GM06990 (cell line): ENCODE results near the gene EHMT2.

ENCODE experiments used
- DNase-seq: peaks from one replicate; pipeline ENCODE4 v3.0.0-alpha.2; 2011; ENCODE audit not compliant: insufficient read length; ENCODE audit errors: extremely low read depth
- H3K27me3 ChIP-seq: replicated peaks from 2 replicates; pipeline ENCODE4 v1.6.0; 2011; ENCODE audit warnings: low read length; ENCODE audit not compliant: control insufficient read depth, insufficient read depth
- H3K36me3 ChIP-seq: 2 replicates; pipeline ENCODE4 v1.5.1; 2011; ENCODE audit warnings: low read length; ENCODE audit not compliant: control insufficient read depth, insufficient read depth
- H3K4me3 ChIP-seq: replicated peaks from 2 replicates; pipeline ENCODE4 v1.5.1; 2011; ENCODE audit warnings: low read depth, mild to moderate bottlenecking, control low read depth, low read length
- CTCF ChIP-seq: IDR thresholded peaks from 2 replicates; pipeline ENCODE4 v1.5.1; 2011; ENCODE audit warnings: low read length, control low read depth, mild to moderate bottlenecking, inconsistent platforms; ENCODE audit not compliant: insufficient read depth, poor library complexity, severe bottlenecking

The EHMT2 gene

GRCh38 chr6:31905041-31905440 lies 7.5 kb upstream of the EHMT2 start:
- TF ChIP-seq CTCF: no peak
- no peak overlapping the region for H3K4me3 ChIP-seq
- no peak for DNase-seq
- no peaks in the 10 kb centered on the region for H3K36me3 ChIP-seq
- H3K27me3 ChIP-seq: no peaks in the 10 kb centered on the region

- TF ChIP-seq CTCF: no peak
- Histone ChIP-seq H3K36me3 (no peaks in the 10 kb centered on the region; the same call in 1 of the 2 replicates), H3K4me3 (no peak overlapping the region), H3K27me3 (no peaks in the 10 kb centered on the region)
- no peak for DNase-seq
Measured at GRCh38 chr6:31903957-31904356, 6.5 kb upstream of the EHMT2 start.

- DNase-seq: peak; percentile 91
- TF ChIP-seq CTCF: no peak
- Histone ChIP-seq H3K4me3 (peak within 1 kb of the TSS; percentile 62), H3K36me3 (no peaks in the 10 kb centered on the region; the same call in 1 of the 2 replicates), H3K27me3 (no peaks in the 10 kb centered on the region)
Measured at GRCh38 chr6:31901953-31902643, 4.6 kb upstream of the EHMT2 start, which contains the start of gene ZBTB12. TSS of gene ZBTB12 (minus strand) at chr6:31902086. CDS start at chr6:31901305, 781 bp downstream.

- TF ChIP-seq CTCF: no peak
- DNase-seq: peak; percentile 72
- no peaks in the 10 kb centered on the region for H3K27me3 ChIP-seq
- peak overlapping the region; percentile 62 for H3K4me3 ChIP-seq
- no peaks in the 10 kb centered on the region; the same call in 1 of the 2 replicates for H3K36me3 ChIP-seq
Measured at GRCh38 chr6:31901415-31901952, 4.0 kb upstream of the EHMT2 start.

GRCh38 chr6:31900917-31901414 lies 3.5 kb upstream of the EHMT2 start:
- Histone ChIP-seq H3K4me3 (peak overlapping the region; percentile 62), H3K27me3 (no peaks in the 10 kb centered on the region), H3K36me3 (no peaks in the 10 kb centered on the region; the same call in 1 of the 2 replicates)
- TF ChIP-seq CTCF: no peak
- no peak for DNase-seq
